AG04449 (cell line): ENCODE results near the gene PSRC1.

ENCODE experiments used
- CTCF ChIA-PET: fragments of 350-600 bp; formaldehyde crosslinking; extraction: SDS; loops from one replicate; lab custom pipeline; 2021; ENCODE audit warnings: antibody characterized with exemption; lab: Yijun Ruan, JAX
- POLR2A ChIA-PET: fragments of 400-600, 350-600 bp; formaldehyde crosslinking; extraction: SDS; loops from one replicate; lab custom pipeline; 2020; ENCODE audit warnings: antibody characterized with exemption, inconsistent platforms; lab: Yijun Ruan, JAX
- DNase-seq: peaks from one replicate; pipeline ENCODE4 v3.0.0-alpha.2; 2010; ENCODE audit warnings: low read depth, low spot score
- H3K4me3 ChIP-seq: 2 replicates; pipeline ENCODE4 v1.5.1; 2011; ENCODE audit warnings: low read depth, mild to moderate bottlenecking, control low read depth, low read length
- CTCF ChIP-seq: IDR thresholded peaks from one replicate; pipeline ENCODE4 v1.5.1; 2011; ENCODE audit warnings: mild to moderate bottlenecking, moderate library complexity, low read length, control low read depth, inconsistent platforms; ENCODE audit not compliant: insufficient read depth; ENCODE audit errors: missing control alignments

Gene PSRC1

GRCh38 chr1:109269981-109270622, 12.8 kb downstream of the PSRC1 start:
- ChIA-PET CTCF (interaction anchor here (1.1 to 11.4 kb wide), 3 partner anchors 8 to 129 kb away, joined by 4 to 206 read pairs (median 87); partner anchors contain the start of gene SORT1), POLR2A (no interaction called here)
- DNase-seq = no peak
- no peak for TF ChIP-seq CTCF
- no peak overlapping the region for H3K4me3 ChIP-seq

GRCh38 chr1:109269212-109269980, 13.5 kb downstream of the PSRC1 start:
- H3K4me3 ChIP-seq = no peak overlapping the region
- ChIA-PET POLR2A (no interaction called here), CTCF (interaction anchor here (1.1 to 11.4 kb wide), 3 partner anchors 9 to 130 kb away, joined by 4 to 206 read pairs (median 87); partner anchors contain the start of gene SORT1)
- TF ChIP-seq CTCF = no peak
- DNase-seq = no peak

- no peak for DNase-seq
- CTCF ChIA-PET = interaction anchor here (0.8 to 11.4 kb wide), 5 partner anchors 9 to 130 kb away, joined by 3 to 206 read pairs (median 4); partner anchors contain the start of gene SORT1
These were observed 14.3 kb downstream of the PSRC1 start for GRCh38 chr1:109268431-109269211.

GRCh38 chr1:109267743-109268300, 15.1 kb downstream of the PSRC1 start:
- no peak for TF ChIP-seq CTCF
- no peak overlapping the region for H3K4me3 ChIP-seq
- DNase-seq = no peak
- ChIA-PET POLR2A (no interaction called here), CTCF (interaction anchor here (0.8 to 11.4 kb wide), 6 partner anchors 10 to 265 kb away, joined by 3 to 206 read pairs (median 5); partner anchors contain the start of genes PSRC1 and SORT1)

More at GRCh38 chr1:109268431-109269211, 14.3 kb downstream of the PSRC1 start:
- POLR2A ChIA-PET = no interaction called here
- no peak for TF ChIP-seq CTCF
- H3K4me3 ChIP-seq = no peak overlapping the region

- no peak overlapping the region for H3K4me3 ChIP-seq
- DNase-seq = no peak
- no peak for TF ChIP-seq CTCF
- POLR2A ChIA-PET = interaction anchor here (0.7 to 1.0 kb wide), 2 partner anchors 14 to 131 kb away, joined by 3 to 5 read pairs; partner anchors contain the start of gene SORT1
- CTCF ChIA-PET = interaction anchor here (1.5 to 11.4 kb wide), 5 partner anchors 11 to 265 kb away, joined by 4 to 206 read pairs (median 50); partner anchors contain the start of genes PSRC1 and SORT1
These were observed 16.0 kb downstream of the PSRC1 start for GRCh38 chr1:109266965-109267364.
